Adipocyte (in vitro differentiated cells): Measurements from ENCODE around the gene BRAT1.
A peak's percentile ranks its signal among the peaks of the same experiment; 100 is the strongest.

Source experiments
- DNase-seq: peaks from one replicate; pipeline ENCODE4 v3.0.0-alpha.2; 2015; ENCODE audit warnings: low read depth
- H3K27me3 ChIP-seq: replicated peaks from 2 replicates; pipeline ENCODE4 v1.7.0; 2013; ENCODE audit warnings: mild to moderate bottlenecking, low read length, moderate library complexity; ENCODE audit not compliant: control insufficient read depth, insufficient read depth
- H3K36me3 ChIP-seq: 2 replicates; pipeline ENCODE4 v1.7.0; 2013; ENCODE audit warnings: low read length, mild to moderate bottlenecking, moderate library complexity; ENCODE audit not compliant: control insufficient read depth, insufficient read depth, severe bottlenecking
- H3K4me1 ChIP-seq: 2 replicates; pipeline ENCODE4 v1.7.0; 2013; ENCODE audit warnings: mild to moderate bottlenecking, low read length, moderate library complexity; ENCODE audit not compliant: control insufficient read depth, insufficient read depth
- H3K4me3 ChIP-seq: 2 replicates; pipeline ENCODE4 v1.7.0; 2013; ENCODE audit warnings: mild to moderate bottlenecking, low read length, moderate library complexity
- H3K9ac ChIP-seq: 2 replicates; pipeline ENCODE4 v1.7.0; 2013; ENCODE audit warnings: mild to moderate bottlenecking, low read length, moderate library complexity
- H3K9me3 ChIP-seq: 2 replicates; pipeline ENCODE4 v1.7.0; 2013; ENCODE audit warnings: mild to moderate bottlenecking, low read length, moderate library complexity; ENCODE audit not compliant: control insufficient read depth

Gene BRAT1

DNA sequence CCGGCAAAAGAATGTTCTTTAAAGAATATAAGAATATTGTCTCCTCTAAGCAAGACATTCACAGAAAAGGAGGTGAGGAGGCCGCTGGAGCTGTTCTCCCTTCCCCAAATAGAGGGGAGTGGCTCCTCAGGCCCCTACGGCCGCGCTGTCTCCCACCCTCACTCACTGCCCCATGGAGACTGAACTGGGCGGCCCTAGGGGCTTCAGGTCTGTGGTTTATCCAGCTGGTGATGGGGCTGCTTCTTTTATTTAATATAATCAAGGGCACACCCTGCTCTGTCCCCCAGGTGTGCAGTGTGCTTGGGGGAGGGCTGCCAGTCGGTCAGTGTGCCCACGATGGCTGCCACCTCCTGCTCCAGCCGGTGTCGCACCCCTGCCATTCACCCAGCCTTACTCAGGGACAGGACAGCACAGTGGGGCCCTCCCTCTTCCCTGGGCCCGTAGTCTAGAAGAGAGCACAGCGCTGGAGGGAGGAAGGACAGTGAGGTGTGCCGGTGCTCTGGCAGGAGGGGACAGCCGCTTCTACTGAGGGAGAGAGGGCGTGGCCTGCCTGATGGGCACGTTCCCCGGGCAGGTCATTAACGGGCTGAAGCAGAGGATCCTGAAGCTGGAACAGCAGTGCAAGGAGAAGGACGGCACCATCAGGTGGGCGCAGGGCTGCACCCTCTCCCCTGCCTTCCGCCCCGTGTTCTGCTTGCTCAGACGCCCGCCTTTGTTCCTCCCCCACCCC lies 26.8 kb upstream of the BRAT1 start:
- H3K9ac ChIP-seq, result no peak overlapping the region
- no peaks in the 10 kb centered on the region for H3K4me1 ChIP-seq
- no peak for DNase-seq
- H3K27me3 ChIP-seq, result no peaks in the 10 kb centered on the region
- H3K36me3 ChIP-seq, result peaks cover 35% of the 10 kb centered on the region
- no peaks in the 10 kb centered on the region for H3K9me3 ChIP-seq
- no peak overlapping the region for H3K4me3 ChIP-seq

DNA sequence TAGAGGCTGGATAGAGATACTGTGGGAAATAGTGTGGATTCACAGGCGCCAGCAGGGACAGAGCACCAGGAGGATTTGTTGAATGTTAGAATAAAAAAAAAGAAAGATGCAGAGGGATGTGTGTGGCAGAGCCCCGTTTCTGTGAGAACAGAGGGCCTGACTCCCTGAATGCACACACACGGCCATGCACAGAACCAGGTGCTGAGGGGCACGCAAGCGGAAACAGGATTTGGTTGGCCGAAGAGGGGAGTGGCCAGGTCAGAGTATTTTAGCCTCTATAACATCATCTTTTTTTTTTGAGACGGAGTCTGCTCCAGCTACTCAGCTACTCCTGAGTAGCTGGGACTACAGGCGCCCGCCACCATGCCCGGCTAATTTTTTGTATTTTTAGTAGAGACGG lies 25.3 kb upstream of the BRAT1 start:
- Histone ChIP-seq H3K27me3 (no peaks in the 10 kb centered on the region), H3K9ac (no peak overlapping the region), H3K4me3 (no peak overlapping the region), H3K9me3 (no peaks in the 10 kb centered on the region), H3K36me3 (peaks cover 26% of the 10 kb centered on the region), H3K4me1 (no peaks in the 10 kb centered on the region)
- DNase-seq, result no peak

DNA sequence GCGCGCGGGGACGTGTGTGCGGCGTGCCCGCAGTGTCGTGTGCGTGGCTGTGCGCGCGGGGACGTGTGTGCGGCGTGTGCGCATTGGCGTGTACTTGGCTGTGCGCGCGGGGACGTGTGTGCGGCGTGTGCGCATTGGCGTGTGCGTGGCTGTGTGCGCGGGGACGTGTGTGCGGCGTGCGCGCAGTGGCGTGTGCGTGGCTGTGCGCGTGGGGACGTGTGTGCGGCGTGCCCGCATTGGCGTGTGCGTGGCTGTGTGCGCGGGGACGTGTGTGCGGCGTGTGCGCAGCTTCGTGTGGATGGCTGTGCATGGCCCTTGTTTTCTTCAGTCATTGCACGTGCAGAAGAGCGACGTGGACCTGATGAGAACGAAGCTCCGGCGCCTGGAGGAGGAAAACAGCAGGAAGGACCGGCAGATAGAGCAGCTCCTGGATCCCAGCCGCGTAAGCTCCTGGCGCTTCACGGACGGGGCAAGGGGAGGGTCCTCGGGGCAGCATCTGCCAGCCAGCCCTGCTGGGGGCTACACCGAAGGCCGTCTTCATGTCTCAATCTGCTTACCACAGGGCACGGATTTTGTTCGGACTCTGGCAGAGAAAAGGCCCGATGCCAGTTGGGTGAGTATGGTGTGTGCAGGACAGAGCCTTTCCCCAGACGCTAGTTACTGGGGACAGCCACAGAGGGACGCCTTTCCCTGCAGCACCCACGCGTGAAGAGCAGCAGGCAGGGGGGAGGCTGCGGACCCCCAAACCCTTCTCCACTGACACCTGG lies 22.8 kb upstream of the BRAT1 start:
- Histone ChIP-seq H3K36me3 (peaks cover 30% of the 10 kb centered on the region), H3K9ac (no peak overlapping the region), H3K9me3 (no peaks in the 10 kb centered on the region), H3K4me3 (no peak overlapping the region), H3K4me1 (no peaks in the 10 kb centered on the region), H3K27me3 (no peaks in the 10 kb centered on the region)
- DNase-seq, result no peak

DNA sequence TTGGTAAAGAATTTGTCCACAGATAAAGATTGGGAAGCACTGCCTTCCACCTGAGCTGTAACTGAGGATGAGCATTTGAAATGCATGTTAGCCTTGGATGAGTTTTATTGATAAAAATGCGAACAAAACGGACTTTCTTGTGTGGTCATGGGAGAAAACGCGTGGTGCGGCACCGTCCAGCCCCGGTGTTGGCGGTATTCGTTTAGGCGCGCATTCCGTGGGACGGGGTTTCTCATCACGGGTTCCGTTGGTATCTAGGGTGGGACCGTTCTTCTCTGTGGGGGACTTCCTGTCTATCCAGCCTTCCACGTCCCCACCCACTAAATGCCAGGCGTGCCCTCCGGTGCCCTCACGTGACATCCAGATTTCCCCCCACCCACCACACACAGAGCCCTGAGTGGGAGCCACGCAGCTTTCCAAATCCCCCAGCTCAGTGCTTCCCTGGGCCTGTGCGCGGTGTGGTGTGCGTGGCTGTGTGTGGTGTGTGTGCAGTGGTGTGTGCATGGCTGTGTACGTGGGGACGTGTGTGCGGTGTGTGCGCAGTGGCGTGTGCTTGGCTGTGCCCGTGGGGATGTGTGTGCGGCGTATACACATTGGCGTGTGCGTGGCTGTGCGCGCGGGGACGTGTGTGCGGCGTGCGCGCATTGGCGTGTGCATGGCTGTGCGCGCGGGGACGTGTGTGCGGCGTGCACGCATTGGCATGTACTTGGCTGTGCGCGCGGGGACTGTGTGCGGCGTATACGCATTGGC lies 21.6 kb upstream of the BRAT1 start:
- DNase-seq, result no peak
- H3K9ac ChIP-seq, result no peak overlapping the region
- peaks cover 36% of the 10 kb centered on the region for H3K36me3 ChIP-seq
- H3K4me1 ChIP-seq, result no peaks in the 10 kb centered on the region
- no peaks in the 10 kb centered on the region for H3K27me3 ChIP-seq
- no peaks in the 10 kb centered on the region for H3K9me3 ChIP-seq
- no peak overlapping the region for H3K4me3 ChIP-seq

DNA sequence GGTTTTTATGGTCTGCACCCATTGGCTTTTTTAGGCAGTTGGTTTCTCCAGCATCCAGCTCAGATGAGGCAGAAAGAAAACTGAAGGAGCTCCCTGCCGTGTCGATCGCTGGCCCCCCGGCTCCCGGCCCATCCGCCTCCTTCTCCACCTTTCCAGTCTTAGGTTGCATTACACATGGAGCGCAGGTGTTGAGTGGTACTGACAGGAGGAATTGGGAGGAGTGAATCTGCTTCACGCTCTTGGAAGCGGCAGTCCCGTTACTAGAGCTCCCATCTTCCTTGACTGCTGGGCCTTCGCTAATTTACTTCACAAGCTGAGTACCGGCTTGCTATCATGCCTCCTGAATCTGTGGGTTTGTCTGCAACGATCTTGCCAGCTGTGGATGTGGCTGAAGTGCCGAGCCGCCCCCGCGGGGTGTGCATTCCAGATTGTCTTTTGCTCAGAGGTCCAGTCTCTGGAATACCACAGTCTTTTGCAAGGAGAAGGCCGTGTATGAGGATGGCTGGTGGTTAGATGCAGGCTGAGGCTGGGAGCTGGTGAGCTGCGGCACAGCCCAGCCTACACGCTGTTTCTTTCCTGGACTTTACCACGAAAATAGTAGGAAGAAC lies 20.5 kb upstream of the BRAT1 start:
- DNase-seq, result peak; percentile 29
- Histone ChIP-seq H3K9me3 (no peaks in the 10 kb centered on the region), H3K4me3 (no peak overlapping the region), H3K36me3 (peaks cover 44% of the 10 kb centered on the region), H3K27me3 (no peaks in the 10 kb centered on the region), H3K4me1 (no peaks in the 10 kb centered on the region), H3K9ac (no peak overlapping the region)

DNA sequence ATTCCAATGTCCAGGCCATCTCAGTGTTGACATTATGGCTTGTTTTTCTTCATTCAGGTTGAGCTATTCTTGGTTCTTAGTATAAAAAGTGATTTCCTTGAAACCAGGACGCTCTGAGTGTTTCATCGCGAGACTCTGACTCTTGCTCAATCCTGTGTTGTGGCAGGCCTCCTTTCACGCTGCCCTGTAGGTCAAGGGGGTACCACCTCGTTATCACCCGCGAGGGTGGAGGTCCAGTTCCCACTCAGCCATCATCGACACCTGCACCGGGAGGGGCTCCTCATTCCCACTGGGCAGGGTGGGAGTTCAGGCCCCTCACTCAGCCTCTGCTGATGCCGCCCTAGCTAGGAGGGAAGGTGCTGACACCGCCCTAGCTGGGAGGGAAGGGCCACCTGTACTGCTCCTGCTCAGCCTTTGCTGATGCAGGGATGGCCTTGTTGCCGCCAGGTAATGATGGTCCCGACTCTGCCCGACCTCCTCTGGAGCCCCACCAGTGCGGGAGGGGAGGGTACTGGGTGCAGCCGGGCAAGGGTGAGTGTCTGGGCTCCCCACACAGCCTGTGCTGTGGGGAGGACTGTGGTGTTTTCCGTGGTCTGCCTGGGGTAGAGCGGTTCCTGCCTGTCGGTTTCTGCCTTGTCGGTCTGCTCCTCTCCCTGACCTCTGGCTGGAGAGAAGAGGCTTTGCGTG lies 19.9 kb upstream of the BRAT1 start:
- Histone ChIP-seq H3K4me1 (no peaks in the 10 kb centered on the region), H3K9ac (no peak overlapping the region), H3K9me3 (no peaks in the 10 kb centered on the region), H3K4me3 (no peak overlapping the region), H3K36me3 (peaks cover 44% of the 10 kb centered on the region), H3K27me3 (no peaks in the 10 kb centered on the region)
- DNase-seq, result no peak

- H3K9ac ChIP-seq, result no peak overlapping the region
- H3K27me3 ChIP-seq, result no peaks in the 10 kb centered on the region
- H3K36me3 ChIP-seq, result peaks cover 38% of the 10 kb centered on the region
- H3K4me1 ChIP-seq, result no peaks in the 10 kb centered on the region
- DNase-seq, result no peak
- H3K9me3 ChIP-seq, result no peaks in the 10 kb centered on the region
- no peak overlapping the region for H3K4me3 ChIP-seq
Measured at GRCh38 chr7:2573761-2574160, 18.4 kb upstream of the BRAT1 start.

DNA sequence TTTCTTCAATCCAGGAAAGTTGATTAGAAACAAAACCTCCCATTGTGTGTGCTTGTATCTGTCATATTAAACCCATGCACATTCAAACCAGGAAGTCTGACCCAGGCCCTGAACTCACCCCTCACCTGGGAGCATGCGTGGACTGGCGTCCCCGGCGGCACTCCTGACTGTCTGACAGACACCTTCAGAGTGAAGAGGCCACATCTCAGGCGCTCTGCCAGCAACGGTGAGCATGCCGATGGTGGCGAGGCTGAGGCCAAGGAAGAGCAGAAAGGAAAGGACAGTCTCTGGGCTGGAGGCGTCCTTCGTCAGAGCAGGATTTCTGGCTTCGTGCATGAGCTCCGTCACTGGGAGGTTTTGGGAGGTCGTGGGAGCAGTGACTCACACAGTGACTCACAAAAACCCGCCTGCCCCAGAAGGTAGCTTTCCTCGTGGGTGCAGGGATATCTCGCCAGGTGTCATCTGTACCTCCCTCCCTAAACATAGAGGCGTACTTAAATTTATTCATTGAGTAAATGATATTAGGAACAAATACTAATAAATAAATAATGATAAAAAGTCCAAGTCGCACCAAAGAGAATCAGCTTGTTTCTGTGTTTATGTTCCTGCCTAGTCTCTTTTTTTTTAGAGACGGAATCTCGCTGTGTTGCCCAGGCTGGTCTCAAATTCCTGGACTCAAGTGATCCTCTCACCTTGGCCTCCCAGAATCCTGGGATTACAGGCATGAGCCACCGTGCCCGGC lies 16.9 kb upstream of the BRAT1 start:
- Histone ChIP-seq H3K27me3 (no peaks in the 10 kb centered on the region), H3K4me3 (no peak overlapping the region), H3K9me3 (no peaks in the 10 kb centered on the region), H3K4me1 (peaks cover 2% of the 10 kb centered on the region), H3K36me3 (peaks cover 30% of the 10 kb centered on the region), H3K9ac (no peak overlapping the region)
- DNase-seq, result peak; percentile 46

DNA sequence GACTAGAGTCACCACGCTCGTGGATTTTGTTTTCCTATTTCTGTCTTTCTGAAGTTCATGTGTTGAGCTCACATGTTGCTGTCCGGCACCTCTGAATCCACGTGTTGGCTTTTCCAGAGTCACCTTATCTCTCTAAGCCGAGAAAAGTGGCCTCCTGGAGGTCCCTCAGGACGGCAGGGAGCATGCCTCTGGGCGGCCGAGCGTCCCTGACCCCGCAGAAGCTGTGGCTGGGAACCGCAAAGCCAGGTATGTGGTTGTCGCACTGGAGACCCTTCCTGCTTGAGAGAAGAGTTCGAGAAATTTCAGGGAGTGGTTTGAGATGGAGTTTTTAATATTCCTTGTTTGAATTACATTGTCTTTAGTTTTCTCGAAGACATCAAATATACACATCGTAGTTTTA lies 16.1 kb upstream of the BRAT1 start:
- H3K9me3 ChIP-seq, result no peaks in the 10 kb centered on the region
- H3K9ac ChIP-seq, result no peak overlapping the region
- no peaks in the 10 kb centered on the region for H3K27me3 ChIP-seq
- peaks cover 10% of the 10 kb centered on the region for H3K4me1 ChIP-seq
- no peak for DNase-seq
- H3K4me3 ChIP-seq, result no peak overlapping the region
- peaks cover 30% of the 10 kb centered on the region for H3K36me3 ChIP-seq

GRCh38 chr7:2570021-2570420 lies 14.7 kb upstream of the BRAT1 start:
- H3K36me3 ChIP-seq, result peaks cover 30% of the 10 kb centered on the region
- no peaks in the 10 kb centered on the region for H3K27me3 ChIP-seq
- H3K9ac ChIP-seq, result no peak overlapping the region
- H3K9me3 ChIP-seq, result no peaks in the 10 kb centered on the region
- peaks cover 10% of the 10 kb centered on the region for H3K4me1 ChIP-seq
- no peak overlapping the region for H3K4me3 ChIP-seq
- no peak for DNase-seq
